Naive thymus-derived CD4-positive, alpha-beta T cell (primary cell): ENCODE data around the gene PLOD3. TPM values are rescaled to one million over a fixed set of nuclear protein-coding genes. Genes with fewer than 3 reads are reported as not detected.
A peak's percentile ranks its signal among the peaks of the same experiment; 100 is the strongest.

Source experiments
- ATAC-seq: fragments of 150-1000 bp; cut with Tn5 transposase; 2 replicates; pipeline ENCODE4 v1.10.0; 2021; ENCODE audit warnings: mild to moderate bottlenecking, moderate library complexity
- CTCF ChIA-PET: fragments of 350-600 bp; sonication (Branson Sonifier 250); formaldehyde crosslinking; loops from one replicate; lab custom pipeline; 2021; ENCODE audit warnings: antibody characterized with exemption; lab: Charles Lee
- POLR2A ChIA-PET: fragments of 350-600 bp; sonication (Branson Sonifier 250); formaldehyde crosslinking; loops from one replicate; lab custom pipeline; 2021; ENCODE audit warnings: antibody characterized with exemption, inconsistent platforms; lab: Charles Lee
- DNase-seq, 9 donors: peaks; one replicate each; pipeline versions ENCODE4 v3.0.0 to v3.0.0-alpha.2; 2020 to 2022; ENCODE audit warnings: mixed read lengths in 1 of 9
- H3K27ac ChIP-seq: one replicate; pipeline ENCODE4 v1.7.0; 2013; ENCODE audit warnings: mild to moderate bottlenecking, low read depth, low read length, moderate library complexity
- H3K27me3 ChIP-seq, 2 donors: one replicate each; pipeline ENCODE4 v1.7.0; 2013; ENCODE audit warnings: low read length in 2 of 2, mild to moderate bottlenecking in 2 of 2, moderate library complexity in 2 of 2; ENCODE audit not compliant: control insufficient read depth in 2 of 2, insufficient read depth in 2 of 2
- H3K36me3 ChIP-seq, 3 experiments: 1 replicate in 2 of 3; 2 replicates in 1 of 3; pipeline ENCODE4 v1.7.0; 2013; ENCODE audit warnings: low read length in 3 of 3, mild to moderate bottlenecking in 3 of 3, moderate library complexity in 1 of 3; ENCODE audit not compliant: insufficient read depth in 3 of 3, control insufficient read depth in 2 of 3
- H3K4me1 ChIP-seq, 2 donors: one replicate each; pipeline ENCODE4 v1.7.0; 2013; ENCODE audit warnings: low read length in 2 of 2, mild to moderate bottlenecking in 2 of 2, moderate library complexity in 1 of 2; ENCODE audit not compliant: control insufficient read depth in 2 of 2, insufficient read depth in 2 of 2
- H3K4me3 ChIP-seq: 2 replicates; pipeline ENCODE4 v1.7.0; 2013; ENCODE audit warnings: mild to moderate bottlenecking, low read length
- H3K9me3 ChIP-seq, 3 experiments: 1 replicate in 2 of 3; 2 replicates in 1 of 3; pipeline ENCODE4 v1.7.0; 2013; ENCODE audit warnings: low read length in 3 of 3; ENCODE audit not compliant: control insufficient read depth in 2 of 3
- H3K27ac Mint-ChIP-seq, 9 donors: one replicate each; pipeline ENCODE4 v1.8.0; 2020 to 2022; ENCODE audit warnings: mixed read lengths in 9 of 9, mild to moderate bottlenecking in 8 of 9, moderate library complexity in 5 of 9, inconsistent platforms in 2 of 9
- H3K27me3 Mint-ChIP-seq, 5 donors: one replicate each; pipeline ENCODE4 v1.8.0; 2021 to 2022; ENCODE audit warnings: mixed read lengths in 5 of 5, mild to moderate bottlenecking in 1 of 5
- H3K36me3 Mint-ChIP-seq, 5 donors: one replicate each; pipeline ENCODE4 v1.8.0; 2020 to 2022; ENCODE audit warnings: mixed read lengths in 5 of 5, mild to moderate bottlenecking in 3 of 5, inconsistent platforms in 1 of 5
- H3K4me1 Mint-ChIP-seq, 7 donors: one replicate each; pipeline ENCODE4 v1.8.0; 2020 to 2022; ENCODE audit warnings: mixed read lengths in 7 of 7, mild to moderate bottlenecking in 3 of 7, inconsistent platforms in 1 of 7
- H3K4me3 Mint-ChIP-seq, 10 donors: one replicate each; pipeline ENCODE4 v1.8.0; 2020 to 2022; ENCODE audit warnings: mild to moderate bottlenecking in 10 of 10, mixed read lengths in 10 of 10, moderate library complexity in 6 of 10, inconsistent platforms in 2 of 10
- H3K9me3 Mint-ChIP-seq, 11 donors: one replicate each; pipeline ENCODE4 v1.8.0; 2020 to 2022; ENCODE audit warnings: mixed read lengths in 11 of 11, mild to moderate bottlenecking in 4 of 11, inconsistent platforms in 1 of 11, moderate library complexity in 1 of 11
- intact Hi-C, 2 donors: fragments of 100-400 bp; cut with micrococcal nuclease; formaldehyde crosslinking; loops; one replicate each; pipeline ENCODE4 v1.15.1; 2023
- polyA plus RNA-seq, 2 donors: library from polyadenylated mRNA; unstranded; fragments of 300-500 nt; fragmentation: Illumina TruSeq; gene quantifications; one replicate each; pipeline ENCODE4 v1.2.3, GENCODE V29; 2021
- total RNA-seq, 6 experiments: library from RNA in 5 of 6; stranded (reverse) in 5 of 6; gene quantifications; 1 replicate in 5 of 6; 2 replicates in 1 of 6; pipeline ENCODE4 v1.2.3 and lab custom pipeline; 2021 to 2026

The PLOD3 gene
- total and polyA plus RNA-seq, 7 experiments from 2014 or later = 15.7 to 88.4 (median 39.5) TPM

GRCh38 chr7:101239951-101240220 lies 22.5 kb upstream of the PLOD3 start:
- H3K9me3 ChIP-seq = no peaks in the 10 kb centered on the region
- intact Hi-C loops = loop anchor here (5.0 to 10.0 kb wide), 6 partner anchors 365 to 1835 kb away; partner anchors contain the start of genes AGFG2 (in 1 of the 2), AP4M1 (in 1 of the 2), ARMC10 (in 1 of the 2) and FBXL13 (in 1 of the 2)
- ChIA-PET CTCF (no interaction called here), POLR2A (no interaction called here)
- H3K9me3 Mint-ChIP-seq = no peaks in the 10 kb centered on the region
- H3K36me3 Mint-ChIP-seq = peaks cover 0 to 4% (median 0%) of the 10 kb centered on the region in 5 donors
- no peaks in the 10 kb centered on the region for H3K27me3 ChIP-seq
- H3K4me1 ChIP-seq = peaks cover 8% of the 10 kb centered on the region in 2 donors
- ATAC-seq (no peak), DNase-seq (no peak)
- H3K4me3 Mint-ChIP-seq = peak overlapping the region in 1 of 10 donors; percentile 38
- peaks cover 0 to 54% (median 12%) of the 10 kb centered on the region in 3 experiments for H3K36me3 ChIP-seq
- H3K4me3 ChIP-seq = no peak overlapping the region
- H3K4me1 Mint-ChIP-seq = peaks cover 1 to 28% (median 22%) of the 10 kb centered on the region in 7 donors
- no peaks in the 10 kb centered on the region for H3K27me3 Mint-ChIP-seq
- no peak overlapping the region for H3K27ac ChIP-seq
- H3K27ac Mint-ChIP-seq = no peak overlapping the region

- Mint-ChIP-seq H3K36me3 (peaks cover 0 to 4% (median 0%) of the 10 kb centered on the region in 5 donors), H3K27ac (no peak overlapping the region), H3K9me3 (no peaks in the 10 kb centered on the region), H3K4me1 (peaks cover 0 to 28% (median 17%) of the 10 kb centered on the region in 7 donors), H3K27me3 (no peaks in the 10 kb centered on the region), H3K4me3 (no peak overlapping the region)
- intact Hi-C loops = no loop called here
- H3K27ac ChIP-seq = no peak overlapping the region
- peaks cover 0 to 54% (median 12%) of the 10 kb centered on the region in 3 experiments for H3K36me3 ChIP-seq
- no peak overlapping the region for H3K4me3 ChIP-seq
- H3K4me1 ChIP-seq = peaks cover 8% of the 10 kb centered on the region in 2 donors
- ATAC-seq (no peak), DNase-seq (no peak)
- H3K27me3 ChIP-seq = no peaks in the 10 kb centered on the region
- POLR2A ChIA-PET = no interaction called here
- CTCF ChIA-PET = no interaction called here
- H3K9me3 ChIP-seq = no peaks in the 10 kb centered on the region
These were observed 22.0 kb upstream of the PLOD3 start for GRCh38 chr7:101239191-101239950.

GRCh38 chr7:101238226-101239182 lies 21.1 kb upstream of the PLOD3 start:
- intact Hi-C loops = no loop called here
- no peak overlapping the region for H3K4me3 Mint-ChIP-seq

GRCh38 chr7:101237206-101238067 lies 20.1 kb upstream of the PLOD3 start, which contains the start of gene CLDN15:
Gene CLDN15, minus strand, starts transcription at chr7:101237802. Its CDS starts 221 bp downstream, at chr7:101237581.
- H3K4me3 Mint-ChIP-seq = no peak within 1 kb of the TSS
- ATAC-seq = no peak
- POLR2A ChIA-PET = no interaction called here

More at GRCh38 chr7:101238226-101239182, 21.1 kb upstream of the PLOD3 start:
- Mint-ChIP-seq H3K9me3 (no peaks in the 10 kb centered on the region), H3K27me3 (no peaks in the 10 kb centered on the region), H3K4me1 (peaks cover 0 to 21% (median 8%) of the 10 kb centered on the region in 7 donors), H3K27ac (peak overlapping the region in 1 of 9 donors; percentile 42), H3K36me3 (peaks cover 0 to 4% (median 0%) of the 10 kb centered on the region in 5 donors)
- Histone ChIP-seq H3K27me3 (no peaks in the 10 kb centered on the region), H3K27ac (no peak overlapping the region), H3K4me1 (peaks cover 0 to 2% of the 10 kb centered on the region in 2 donors), H3K36me3 (peaks cover 0 to 53% (median 12%) of the 10 kb centered on the region in 3 experiments), H3K4me3 (no peak overlapping the region), H3K9me3 (no peaks in the 10 kb centered on the region)
- ChIA-PET POLR2A (no interaction called here), CTCF (interaction anchor here (0.9 kb wide), 1 partner anchor 8 kb away, joined by 3 read pairs; no protein-coding TSS in a partner anchor)
- no peak for ATAC-seq
- DNase-seq = no peak

GRCh38 chr7:101236292-101236835 lies 19.0 kb upstream of the PLOD3 start:
- no peaks in the 10 kb centered on the region for H3K9me3 ChIP-seq
- H3K27me3 Mint-ChIP-seq = no peaks in the 10 kb centered on the region
- ChIA-PET CTCF (no interaction called here), POLR2A (no interaction called here)
- peaks cover 0 to 4% (median 0%) of the 10 kb centered on the region in 5 donors for H3K36me3 Mint-ChIP-seq
- ATAC-seq = no peak
- H3K4me1 Mint-ChIP-seq = peaks cover 0 to 10% (median 0%) of the 10 kb centered on the region in 7 donors
- H3K4me3 Mint-ChIP-seq = no peak overlapping the region
- no peaks in the 10 kb centered on the region for H3K9me3 Mint-ChIP-seq
- no peak overlapping the region for H3K4me3 ChIP-seq
- H3K27ac ChIP-seq = no peak overlapping the region
- no peak for DNase-seq
- peak overlapping the region in 1 of 9 donors; percentile 36 for H3K27ac Mint-ChIP-seq
- H3K36me3 ChIP-seq = peaks cover 0 to 55% (median 12%) of the 10 kb centered on the region in 3 experiments
- intact Hi-C loops = no loop called here
- H3K27me3 ChIP-seq = no peaks in the 10 kb centered on the region
- no peaks in the 10 kb centered on the region for H3K4me1 ChIP-seq

More at GRCh38 chr7:101237206-101238067, 20.1 kb upstream of the PLOD3 start, which contains the start of gene CLDN15:
- Histone ChIP-seq H3K4me1 (no peaks in the 10 kb centered on the region), H3K4me3 (no peak within 1 kb of the TSS), H3K36me3 (peaks cover 0 to 53% (median 12%) of the 10 kb centered on the region in 3 experiments), H3K27me3 (no peaks in the 10 kb centered on the region), H3K9me3 (no peaks in the 10 kb centered on the region), H3K27ac (no peak within 1 kb of the TSS)
- Mint-ChIP-seq H3K27me3 (no peaks in the 10 kb centered on the region), H3K4me1 (peaks cover 0 to 14% (median 0%) of the 10 kb centered on the region in 7 donors), H3K36me3 (peaks cover 0 to 4% (median 0%) of the 10 kb centered on the region in 5 donors), H3K9me3 (no peaks in the 10 kb centered on the region), H3K27ac (peak within 1 kb of the TSS in 2 of 9 donors; percentile 42 to 63)
- intact Hi-C loops = no loop called here
- DNase-seq = no peak
- CTCF ChIA-PET = interaction anchor here (0.9 kb wide), 1 partner anchor 9 kb away, joined by 3 read pairs; no protein-coding TSS in a partner anchor
